ENCODE data around the gene GRM1.

GRM1 gene

GRCh38 chr6:146381486-146381885, 352.6 kb downstream of the GRM1 start:
- no peak for DNase-seq (ENCODE audit: low spot score)

- DNase-seq (ENCODE audit: low spot score), result no peak
Measured at GRCh38 chr6:146388736-146389364, 360.0 kb downstream of the GRM1 start.

GRCh38 chr6:146389740-146390139, 360.9 kb downstream of the GRM1 start:
- DNase-seq (ENCODE audit: low spot score), result no peak

- no peak for DNase-seq (ENCODE audit: low spot score)
Measured at GRCh38 chr6:146397638-146398037, 368.8 kb downstream of the GRM1 start.

GRCh38 chr6:146402476-146402875, 373.6 kb downstream of the GRM1 start:
- no peak for DNase-seq (ENCODE audit: low spot score)

- no peak for DNase-seq (ENCODE audit: low spot score)
Measured at GRCh38 chr6:146408583-146408982, 379.7 kb downstream of the GRM1 start.

- DNase-seq (ENCODE audit: low spot score), result no peak
Measured at GRCh38 chr6:146410851-146411595, 382.2 kb downstream of the GRM1 start.

GRCh38 chr6:146419576-146419975, 390.7 kb downstream of the GRM1 start:
- DNase-seq (ENCODE audit: low spot score), result no peak

- DNase-seq (ENCODE audit: low spot score), result no peak
Measured at GRCh38 chr6:146420255-146420654, 391.4 kb downstream of the GRM1 start.

- no peak for DNase-seq (ENCODE audit: low spot score)
Measured at GRCh38 chr6:146422789-146423375, 394.0 kb downstream of the GRM1 start.

GRCh38 chr6:146423452-146423851, 394.6 kb downstream of the GRM1 start:
- DNase-seq (ENCODE audit: low spot score), result no peak

- no peak for DNase-seq (ENCODE audit: low spot score)
Measured at GRCh38 chr6:146426516-146426915, 397.7 kb downstream of the GRM1 start.

GRCh38 chr6:146429831-146430230, 401.0 kb downstream of the GRM1 start:
- no peak for DNase-seq (ENCODE audit: low spot score)

GRCh38 chr6:146433881-146434731, 405.2 kb downstream of the GRM1 start:
- no peak for DNase-seq (ENCODE audit: low spot score)

- DNase-seq (ENCODE audit: low spot score), result no peak
Measured at GRCh38 chr6:146434732-146435390, 406.0 kb downstream of the GRM1 start.

GRCh38 chr6:146441907-146442306, 413.0 kb downstream of the GRM1 start:
- no peak for DNase-seq (ENCODE audit: low spot score)

GRCh38 chr6:146444189-146444588, 415.3 kb downstream of the GRM1 start:
- no peak for DNase-seq (ENCODE audit: low spot score)

GRCh38 chr6:146445233-146445632, 416.4 kb downstream of the GRM1 start:
- no peak for DNase-seq (ENCODE audit: low spot score)

- no peak for DNase-seq (ENCODE audit: low spot score)
Measured at GRCh38 chr6:146456886-146457285, 428.0 kb downstream of the GRM1 start.

GRCh38 chr6:146460941-146461340, 432.1 kb downstream of the GRM1 start:
- no peak for DNase-seq (ENCODE audit: low spot score)

- no peak for DNase-seq (ENCODE audit: low spot score)
Measured at GRCh38 chr6:146470091-146470770, 441.4 kb downstream of the GRM1 start.
